Measurements from ENCODE around the gene LYPD8. TPM values are rescaled to one million over a fixed set of nuclear protein-coding genes. Genes with fewer than 3 reads are reported as not detected.
A peak's percentile ranks its signal among the peaks of the same experiment; 100 is the strongest.

LYPD8 gene
- total and polyA plus RNA-seq, 8 donors = not detected

DNA sequence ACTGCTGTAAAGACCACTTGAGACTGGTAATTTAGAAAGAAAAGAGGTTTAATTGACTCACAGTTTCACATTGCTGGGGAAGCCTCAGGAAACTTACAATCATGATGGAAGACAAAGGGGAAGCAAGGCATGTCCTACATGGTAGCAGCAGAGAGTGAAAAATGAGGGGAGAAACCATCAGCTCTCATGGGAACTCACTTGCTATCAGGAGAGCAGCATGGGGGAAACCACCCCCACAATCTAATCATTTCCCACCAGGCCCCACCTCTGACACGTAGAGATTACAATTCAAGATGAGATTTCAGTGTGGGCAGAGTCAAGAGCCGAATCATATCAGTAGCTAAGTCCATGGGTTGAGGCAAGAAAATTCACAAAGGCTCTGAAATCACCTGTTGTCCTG, 23.8 kb upstream of the LYPD8 start:
- DNase-seq = no peak
- intact Hi-C loops (cut with DNase I) = no loop called here
- Histone ChIP-seq H3K9me3 (peaks cover 0 to 13% of the 10 kb centered on the region in 2 donors), H3K4me1 (no peaks in the 10 kb centered on the region), H3K27ac (no peak overlapping the region), H3K27me3 (peaks cover 0 to 7% of the 10 kb centered on the region in 2 donors), H3K36me3 (no peaks in the 10 kb centered on the region), H3K4me3 (no peak overlapping the region)
- TF ChIP-seq, protein P1, sequence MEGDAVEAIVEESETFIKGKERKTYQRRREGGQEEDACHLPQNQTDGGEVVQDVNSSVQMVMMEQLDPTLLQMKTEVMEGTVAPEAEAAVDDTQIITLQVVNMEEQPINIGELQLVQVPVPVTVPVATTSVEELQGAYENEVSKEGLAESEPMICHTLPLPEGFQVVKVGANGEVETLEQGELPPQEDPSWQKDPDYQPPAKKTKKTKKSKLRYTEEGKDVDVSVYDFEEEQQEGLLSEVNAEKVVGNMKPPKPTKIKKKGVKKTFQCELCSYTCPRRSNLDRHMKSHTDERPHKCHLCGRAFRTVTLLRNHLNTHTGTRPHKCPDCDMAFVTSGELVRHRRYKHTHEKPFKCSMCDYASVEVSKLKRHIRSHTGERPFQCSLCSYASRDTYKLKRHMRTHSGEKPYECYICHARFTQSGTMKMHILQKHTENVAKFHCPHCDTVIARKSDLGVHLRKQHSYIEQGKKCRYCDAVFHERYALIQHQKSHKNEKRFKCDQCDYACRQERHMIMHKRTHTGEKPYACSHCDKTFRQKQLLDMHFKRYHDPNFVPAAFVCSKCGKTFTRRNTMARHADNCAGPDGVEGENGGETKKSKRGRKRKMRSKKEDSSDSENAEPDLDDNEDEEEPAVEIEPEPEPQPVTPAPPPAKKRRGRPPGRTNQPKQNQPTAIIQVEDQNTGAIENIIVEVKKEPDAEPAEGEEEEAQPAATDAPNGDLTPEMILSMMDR (IDR thresholded peaks at IDR 0.05) = no peak
- ATAC-seq = no peak

GRCh38 chr1:248778906-248779305, 23.3 kb upstream of the LYPD8 start:
- peaks cover 0 to 6% of the 10 kb centered on the region in 2 donors for H3K27me3 ChIP-seq
- H3K27ac ChIP-seq = no peak overlapping the region
- no peaks in the 10 kb centered on the region for H3K4me1 ChIP-seq
- no peak overlapping the region for H3K4me3 ChIP-seq
- no peak for DNase-seq
- H3K9me3 ChIP-seq = peaks cover 0 to 13% of the 10 kb centered on the region in 2 donors
- H3K36me3 ChIP-seq = no peaks in the 10 kb centered on the region
- no peak for ATAC-seq
- TF ChIP-seq, protein P1 (IDR thresholded peaks at IDR 0.05) = no peak
- intact Hi-C loops (cut with DNase I) = no loop called here

GRCh38 chr1:248776991-248777390, 21.4 kb upstream of the LYPD8 start:
- intact Hi-C loops (cut with DNase I) = no loop called here
- no peaks in the 10 kb centered on the region for H3K36me3 ChIP-seq
- TF ChIP-seq, protein P1 (IDR thresholded peaks at IDR 0.05) = no peak
- no peak overlapping the region for H3K4me3 ChIP-seq
- DNase-seq = no peak
- H3K4me1 ChIP-seq = no peaks in the 10 kb centered on the region
- H3K9me3 ChIP-seq = peaks cover 0 to 13% of the 10 kb centered on the region in 2 donors
- no peak for ATAC-seq
- H3K27me3 ChIP-seq = no peaks in the 10 kb centered on the region
- H3K27ac ChIP-seq = no peak overlapping the region

- ATAC-seq = no peak
These were observed 19.9 kb upstream of the LYPD8 start for GRCh38 chr1:248775441-248775840.

DNA sequence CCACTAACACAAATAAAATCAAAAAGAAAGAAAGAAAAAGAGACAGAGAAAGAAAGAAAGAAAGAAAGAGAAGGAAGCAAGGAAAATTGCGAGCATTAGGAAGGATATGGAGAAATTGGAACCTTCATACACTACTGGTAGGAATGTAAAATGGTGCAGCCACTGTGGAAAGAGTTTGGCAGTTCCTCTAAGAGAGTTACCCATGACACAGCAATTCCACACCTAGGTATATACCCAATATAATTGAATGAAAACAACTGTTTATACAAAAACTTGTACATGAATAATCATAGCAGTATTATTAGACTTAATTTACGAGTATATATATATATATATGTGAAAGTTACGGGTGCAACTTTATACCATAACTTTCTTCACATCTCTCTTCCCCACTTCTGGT, 4.1 kb upstream of the LYPD8 start:
- Histone ChIP-seq H3K4me3 (no peak overlapping the region), H3K36me3 (no peaks in the 10 kb centered on the region), H3K9me3 (peaks cover 0 to 3% of the 10 kb centered on the region in 2 donors), H3K4me1 (no peaks in the 10 kb centered on the region), H3K27me3 (no peaks in the 10 kb centered on the region), H3K27ac (peak overlapping the region in 1 of 2 donors; percentile 29)
- intact Hi-C loops (cut with DNase I) = no loop called here
- TF ChIP-seq, protein P1 (IDR thresholded peaks at IDR 0.05) = no peak
- DNase-seq = no peak
- ATAC-seq = no peak

More at GRCh38 chr1:248775441-248775840, 19.9 kb upstream of the LYPD8 start:
- H3K27me3 ChIP-seq = no peaks in the 10 kb centered on the region
- H3K4me3 ChIP-seq = no peak overlapping the region
- intact Hi-C loops (cut with DNase I) = no loop called here
- DNase-seq = no peak
- peaks cover 0 to 11% of the 10 kb centered on the region in 2 donors for H3K9me3 ChIP-seq
- TF ChIP-seq, protein P1 (IDR thresholded peaks at IDR 0.05) = no peak
- H3K27ac ChIP-seq = no peak overlapping the region
- H3K4me1 ChIP-seq = no peaks in the 10 kb centered on the region
- H3K36me3 ChIP-seq = no peaks in the 10 kb centered on the region

Data from left lung (tissue), 10 donors.